WERI-Rb-1 (cell line): ENCODE data around the gene STRBP.

Experiments
- DNase-seq: peaks from one replicate; pipeline ENCODE4 v3.0.0-alpha.2; 2020
- H3K27ac ChIP-seq: fragments of 250-450 bp; sonication (Bioruptor Pico); 2 replicates; pipeline ENCODE4 v1.5.1; 2020; ENCODE audit warnings: mild to moderate bottlenecking, moderate library complexity
- H3K27me3 ChIP-seq: fragments of 250-450 bp; sonication (Bioruptor Pico); 2 replicates; pipeline ENCODE4 v1.5.1; 2021; ENCODE audit warnings: mild to moderate bottlenecking, low read depth, moderate library complexity; ENCODE audit not compliant: insufficient read depth, severe bottlenecking
- H3K36me3 ChIP-seq: fragments of 250-450 bp; sonication (Bioruptor Pico); 2 replicates; pipeline ENCODE4 v1.5.1; 2020; ENCODE audit warnings: mild to moderate bottlenecking, moderate library complexity
- H3K4me3 ChIP-seq: 2 replicates; pipeline ENCODE4 v1.5.1; 2011; ENCODE audit warnings: low read depth, mild to moderate bottlenecking, control low read depth, low read length
- H3K9me3 ChIP-seq: fragments of 250-450 bp; sonication (Bioruptor Pico); 2 replicates; pipeline ENCODE4 v1.5.1; 2021; ENCODE audit warnings: mild to moderate bottlenecking, moderate library complexity; ENCODE audit not compliant: severe bottlenecking
- CTCF ChIP-seq: IDR thresholded peaks from 2 replicates; pipeline ENCODE4 v1.5.1; 2011; ENCODE audit warnings: low read depth, mild to moderate bottlenecking, control low read depth, inconsistent platforms, low read length

The STRBP gene

DNA sequence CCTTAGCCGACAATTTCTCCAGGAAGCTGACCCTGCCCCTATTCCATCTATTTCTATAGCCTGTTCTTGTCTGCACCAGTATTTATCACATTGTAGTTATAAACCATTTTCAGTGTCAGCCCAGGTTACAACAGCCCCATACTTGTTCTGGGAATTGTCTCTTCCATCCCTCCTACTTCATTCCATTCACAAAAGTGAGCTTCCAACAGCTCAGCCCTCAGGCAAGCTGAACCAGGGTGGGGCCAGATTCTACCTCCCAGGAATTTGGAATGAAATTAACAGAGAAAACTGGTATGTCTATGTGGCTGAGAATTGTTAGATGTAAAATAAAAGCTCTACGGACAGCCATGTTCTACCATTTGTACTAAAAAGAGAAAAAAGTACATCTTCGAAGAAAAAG lies 36.1 kb downstream of the STRBP start:
- no peaks in the 10 kb centered on the region for H3K9me3 ChIP-seq

GRCh38 chr9:123231421-123231820 lies 37.0 kb downstream of the STRBP start:
- no peaks in the 10 kb centered on the region for H3K9me3 ChIP-seq
- H3K36me3 ChIP-seq: no peaks in the 10 kb centered on the region; the same call in none of the 2 replicates
- H3K4me3 ChIP-seq: no peak overlapping the region
- no peak overlapping the region for H3K27ac ChIP-seq
- DNase-seq: no peak
- H3K27me3 ChIP-seq: no peaks in the 10 kb centered on the region
- no peak for TF ChIP-seq CTCF

More for the DNA sequence above, 36.1 kb downstream of the STRBP start:
- no peaks in the 10 kb centered on the region for H3K27me3 ChIP-seq
- H3K4me3 ChIP-seq: no peak overlapping the region
- no peak for DNase-seq
- peaks cover 6% of the 10 kb centered on the region for H3K36me3 ChIP-seq
- TF ChIP-seq CTCF: no peak
- no peak overlapping the region for H3K27ac ChIP-seq

GRCh38 chr9:123228967-123229366 lies 39.4 kb downstream of the STRBP start:
- Histone ChIP-seq H3K27me3 (no peaks in the 10 kb centered on the region), H3K36me3 (no peaks in the 10 kb centered on the region; the same call in none of the 2 replicates)
- no peak for DNase-seq

DNA sequence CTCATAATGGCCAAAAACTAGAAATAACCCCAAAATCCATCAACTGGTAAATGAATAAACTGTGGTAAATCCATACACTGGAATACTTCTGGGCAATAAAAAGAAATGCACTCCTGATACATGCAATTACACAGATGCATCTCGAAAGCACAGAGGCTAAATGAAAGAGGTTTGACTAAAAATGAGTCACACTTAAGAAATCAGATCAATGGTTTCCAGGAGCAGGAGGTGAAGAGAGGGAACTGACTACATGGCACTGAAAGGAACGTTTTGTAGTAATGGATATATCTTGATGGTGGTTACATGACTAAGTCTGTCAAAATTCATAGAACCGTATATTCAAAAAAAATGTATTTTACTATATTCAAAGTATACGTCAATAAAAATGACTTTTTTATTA lies 42.4 kb downstream of the STRBP start:
- Histone ChIP-seq H3K27ac (no peak overlapping the region), H3K27me3 (no peaks in the 10 kb centered on the region), H3K4me3 (no peak overlapping the region), H3K9me3 (no peaks in the 10 kb centered on the region), H3K36me3 (no peaks in the 10 kb centered on the region)
- no peak for TF ChIP-seq CTCF
- DNase-seq: no peak

More at GRCh38 chr9:123228967-123229366, 39.4 kb downstream of the STRBP start:
- H3K9me3 ChIP-seq: no peaks in the 10 kb centered on the region
- H3K4me3 ChIP-seq: no peak overlapping the region
- no peak for TF ChIP-seq CTCF
- H3K27ac ChIP-seq: no peak overlapping the region

DNA sequence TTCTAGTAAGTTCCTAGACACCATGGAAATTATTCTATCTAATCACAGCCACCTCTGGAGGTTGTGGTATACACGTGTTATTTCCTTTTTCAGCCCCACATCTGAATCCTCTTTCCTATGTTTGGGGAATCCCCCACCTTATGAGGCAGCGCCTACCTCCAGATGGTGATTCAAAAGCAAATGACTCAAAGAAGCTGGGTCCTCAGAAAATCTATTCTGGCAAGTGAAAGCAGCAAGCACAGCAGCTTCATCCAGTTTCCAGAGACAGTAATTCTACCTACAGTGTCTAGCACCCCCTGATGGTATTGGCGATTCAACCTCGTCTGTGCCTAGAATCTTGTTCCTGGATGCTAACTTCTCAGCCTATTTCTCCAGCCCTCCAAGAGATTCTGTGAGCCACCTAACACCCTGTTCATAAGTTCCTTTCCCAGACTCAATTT lies 43.0 kb downstream of the STRBP start:
- H3K27me3 ChIP-seq: no peaks in the 10 kb centered on the region
- TF ChIP-seq CTCF: peak; percentile 69
- no peak overlapping the region for H3K4me3 ChIP-seq
- peak; percentile 32 for DNase-seq
- no peak overlapping the region for H3K27ac ChIP-seq
- no peaks in the 10 kb centered on the region for H3K36me3 ChIP-seq
- no peaks in the 10 kb centered on the region for H3K9me3 ChIP-seq

DNA sequence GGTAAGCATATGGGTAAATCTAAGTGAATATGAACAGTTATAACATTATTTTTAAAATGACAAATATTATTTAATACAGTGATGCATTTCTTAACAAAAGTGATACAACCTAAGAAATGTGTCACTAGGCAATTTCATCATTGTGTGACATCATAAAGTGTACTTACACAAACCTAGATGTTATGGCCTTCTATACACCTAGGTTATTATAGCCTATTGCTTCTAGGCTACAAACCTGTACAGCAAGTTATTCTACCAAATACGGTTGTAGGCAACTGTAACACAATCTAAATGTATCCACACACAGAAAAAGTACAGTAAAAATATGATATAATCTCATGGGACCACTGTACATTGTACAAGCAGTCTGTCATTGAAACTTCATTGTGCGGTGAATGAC lies 48.3 kb downstream of the STRBP start:
- Histone ChIP-seq H3K27me3 (no peaks in the 10 kb centered on the region), H3K9me3 (no peaks in the 10 kb centered on the region), H3K27ac (no peak overlapping the region), H3K36me3 (no peaks in the 10 kb centered on the region), H3K4me3 (no peak overlapping the region)
- no peak for TF ChIP-seq CTCF
- DNase-seq: no peak
